GM19035 (cell line): ENCODE results near the gene TBXAS1.

Source experiments
- ATAC-seq: cut with Tn5 transposase; IDR thresholded peaks from one replicate; pipeline ENCODE4 v1.9.1; 2021; ENCODE audit not compliant: unreplicated experiment

The TBXAS1 gene

DNA sequence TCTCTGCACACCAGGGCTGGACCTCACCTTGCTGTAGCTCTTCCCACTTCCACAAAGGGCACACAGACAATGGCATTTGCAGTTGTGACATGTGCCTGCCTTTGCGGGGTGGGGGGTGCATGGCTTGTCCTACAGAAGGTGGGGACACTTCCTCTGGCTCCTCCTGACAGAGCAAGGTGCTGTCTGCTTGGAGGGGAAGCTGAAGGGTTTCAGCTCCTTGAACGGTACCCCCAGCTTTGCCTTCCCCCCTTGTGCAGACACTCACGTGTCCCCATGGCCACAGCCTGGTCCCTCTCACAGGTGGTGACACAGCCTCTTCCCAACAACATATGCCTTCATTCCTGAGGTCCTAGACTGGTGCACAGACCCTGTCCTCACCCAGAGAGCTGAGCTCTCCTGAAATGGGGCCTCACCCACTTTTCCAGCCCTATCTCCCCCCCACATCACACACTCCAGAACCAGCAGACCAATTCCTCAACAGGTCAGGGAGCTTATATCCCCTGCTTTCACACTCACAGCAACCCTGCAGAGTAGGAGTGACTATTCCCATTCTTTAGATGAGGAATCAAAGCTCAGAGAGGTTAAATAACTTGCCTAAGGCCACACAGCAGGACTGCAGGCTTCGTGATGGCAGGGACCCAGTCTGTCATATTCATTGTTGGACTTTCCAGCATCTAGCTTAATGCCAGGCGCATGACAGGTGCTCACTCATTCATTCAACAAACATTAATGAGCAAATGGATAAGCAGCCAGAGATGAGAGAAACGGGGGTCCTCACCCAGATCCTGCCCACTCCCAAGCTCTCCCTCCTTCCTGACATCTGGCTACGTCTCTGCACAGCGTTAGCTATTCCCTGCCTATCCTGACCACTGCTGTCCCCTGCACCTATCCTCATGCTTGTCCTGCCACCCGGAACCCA is 189.3 kb downstream of the TBXAS1 start:
- no peak for ATAC-seq

DNA sequence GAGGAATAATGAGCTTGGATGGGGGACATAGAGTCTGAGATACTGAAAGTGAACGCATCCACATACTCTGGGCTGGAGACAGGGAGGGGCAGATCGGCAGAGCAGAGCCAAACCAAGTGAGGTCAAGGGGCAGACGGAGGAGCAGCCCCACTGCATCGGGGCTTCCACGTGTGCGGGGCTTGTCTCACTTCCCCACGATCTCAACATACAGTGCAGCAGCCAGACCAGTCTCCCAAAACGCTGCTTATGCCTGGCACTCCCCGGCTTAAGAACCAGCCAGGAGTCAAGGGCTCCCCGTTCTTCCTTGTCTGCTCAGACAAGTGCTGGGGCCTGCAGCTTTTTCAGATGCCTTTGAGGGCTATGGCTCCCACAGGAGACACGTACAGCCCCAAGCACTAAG is 190.1 kb downstream of the TBXAS1 start:
- ATAC-seq: no peak

DNA sequence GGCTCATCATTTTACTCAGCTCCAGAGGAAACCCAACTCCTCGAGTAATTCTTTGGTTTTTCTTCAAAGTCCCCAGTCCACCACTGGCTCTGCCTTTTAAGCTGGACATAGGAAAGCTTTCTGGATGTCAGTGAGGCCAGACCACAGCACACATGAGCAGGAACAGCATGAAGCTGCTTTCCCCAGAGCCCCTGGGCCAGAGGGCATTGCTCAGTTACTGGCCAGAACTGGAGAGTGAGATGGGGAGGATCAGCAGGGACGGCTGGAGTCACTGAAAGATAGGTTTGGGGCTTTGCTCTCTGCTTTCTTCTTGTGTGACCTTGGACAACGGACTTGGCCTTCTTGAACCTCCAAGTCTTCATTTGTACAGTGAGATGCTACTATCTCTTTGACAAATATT is 190.5 kb downstream of the TBXAS1 start:
- ATAC-seq: no peak

DNA sequence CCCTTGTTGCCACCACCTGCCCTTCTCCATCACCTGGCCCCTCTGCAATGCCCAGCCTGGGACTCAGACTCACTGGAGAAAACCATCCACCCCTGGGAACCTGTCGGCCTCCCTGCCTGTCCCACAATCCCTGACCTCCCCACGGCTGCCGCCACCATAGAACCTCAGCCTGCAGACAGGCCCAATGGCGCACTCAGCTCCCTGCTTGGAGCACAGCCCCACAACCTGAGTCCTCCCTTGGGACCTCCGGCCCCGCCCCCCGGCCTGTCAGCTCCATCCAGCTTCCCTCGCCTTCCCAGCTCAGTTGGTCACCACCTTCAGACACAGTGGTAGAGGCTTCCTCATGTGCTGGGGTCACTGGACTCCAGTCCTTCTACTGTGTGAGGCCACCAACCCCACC is 192.5 kb downstream of the TBXAS1 start:
- no peak for ATAC-seq

DNA sequence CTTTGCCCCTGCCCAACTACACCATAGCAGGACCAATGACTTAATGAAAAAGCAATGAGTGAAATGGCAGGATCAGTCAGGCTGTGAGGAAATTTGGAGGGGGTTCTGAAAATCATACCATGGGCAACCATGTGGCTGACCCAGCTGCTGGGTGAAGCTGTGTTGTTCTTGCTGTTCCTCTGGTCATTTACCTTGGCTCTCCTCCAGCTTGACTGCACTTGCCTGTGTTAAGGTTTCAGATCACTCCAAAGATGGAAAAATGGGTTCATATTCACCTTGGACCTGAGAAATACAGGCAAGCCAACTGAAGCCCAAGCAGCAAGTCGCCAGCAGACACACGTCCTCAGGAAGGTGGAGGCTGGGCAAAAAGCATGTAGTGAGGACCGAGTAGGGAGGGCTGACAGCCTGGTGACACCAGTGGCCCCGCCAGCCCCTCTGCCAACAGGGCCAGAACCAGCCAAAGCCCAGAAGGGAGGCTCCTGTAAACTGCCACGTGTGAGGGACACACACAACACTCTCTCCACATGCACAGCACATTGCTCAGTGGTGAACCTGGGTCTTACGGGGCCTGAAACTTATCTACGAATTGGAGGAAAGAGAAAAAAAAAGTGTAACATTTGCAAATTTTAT is 193.6 kb downstream of the TBXAS1 start:
- ATAC-seq: no peak

DNA sequence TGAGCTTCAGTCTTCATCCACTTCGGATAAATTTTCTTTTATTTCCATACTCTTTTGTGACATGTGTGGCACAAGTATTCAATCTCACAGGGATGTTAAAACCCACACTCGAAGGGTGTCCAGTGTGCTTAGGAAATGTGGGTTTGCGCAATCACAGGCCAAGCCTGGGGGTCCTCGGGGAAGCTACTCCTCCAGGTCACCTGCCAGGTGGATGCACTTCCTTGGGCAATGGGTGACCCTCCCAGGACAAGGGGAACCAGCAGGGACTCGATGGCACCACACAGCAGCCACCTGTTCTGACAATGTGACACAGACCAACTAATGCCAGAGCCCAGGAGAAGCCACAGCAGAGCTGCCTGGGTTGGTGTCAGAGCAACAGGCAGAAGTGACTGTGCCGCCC is 194.7 kb downstream of the TBXAS1 start:
- ATAC-seq: no peak

DNA sequence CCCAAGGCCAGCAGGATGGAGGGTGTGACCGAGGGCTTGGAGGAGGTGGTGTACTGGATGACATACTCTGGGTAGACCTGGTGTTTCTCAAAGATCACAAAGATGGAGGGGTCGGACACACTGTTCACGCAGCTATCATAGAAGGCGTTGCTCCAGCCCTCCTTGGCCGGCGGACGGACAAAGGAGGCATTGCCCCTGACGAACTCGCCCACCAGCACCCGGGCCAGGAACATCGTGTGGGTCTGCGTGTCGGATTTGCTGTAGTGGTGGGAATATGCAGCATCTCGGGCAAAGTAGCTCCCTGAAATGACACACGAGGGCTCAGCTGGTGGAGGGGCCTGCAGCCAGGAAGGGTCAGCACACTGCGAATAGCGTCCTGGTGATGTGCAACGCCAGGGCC is 195.5 kb downstream of the TBXAS1 start:
- no peak for ATAC-seq

DNA sequence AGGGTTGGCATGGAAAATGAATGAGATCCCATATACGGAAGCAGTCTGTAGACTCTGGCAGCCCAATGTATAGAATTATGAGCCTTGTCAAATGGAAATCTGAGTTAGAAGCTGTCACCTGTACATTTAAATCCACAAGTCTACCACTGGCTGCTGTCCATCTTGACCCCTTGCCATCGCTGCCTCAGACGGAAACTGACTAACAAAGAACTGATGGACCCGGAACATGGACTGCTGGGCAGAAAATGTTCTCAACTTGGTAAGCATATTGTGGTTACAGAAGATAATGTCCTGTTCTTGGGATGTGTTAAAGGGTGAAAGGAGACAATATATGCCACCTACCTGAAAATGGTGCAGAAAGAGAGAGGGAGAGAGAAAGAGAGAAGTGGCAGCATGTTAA is 196.2 kb downstream of the TBXAS1 start:
- no peak for ATAC-seq

DNA sequence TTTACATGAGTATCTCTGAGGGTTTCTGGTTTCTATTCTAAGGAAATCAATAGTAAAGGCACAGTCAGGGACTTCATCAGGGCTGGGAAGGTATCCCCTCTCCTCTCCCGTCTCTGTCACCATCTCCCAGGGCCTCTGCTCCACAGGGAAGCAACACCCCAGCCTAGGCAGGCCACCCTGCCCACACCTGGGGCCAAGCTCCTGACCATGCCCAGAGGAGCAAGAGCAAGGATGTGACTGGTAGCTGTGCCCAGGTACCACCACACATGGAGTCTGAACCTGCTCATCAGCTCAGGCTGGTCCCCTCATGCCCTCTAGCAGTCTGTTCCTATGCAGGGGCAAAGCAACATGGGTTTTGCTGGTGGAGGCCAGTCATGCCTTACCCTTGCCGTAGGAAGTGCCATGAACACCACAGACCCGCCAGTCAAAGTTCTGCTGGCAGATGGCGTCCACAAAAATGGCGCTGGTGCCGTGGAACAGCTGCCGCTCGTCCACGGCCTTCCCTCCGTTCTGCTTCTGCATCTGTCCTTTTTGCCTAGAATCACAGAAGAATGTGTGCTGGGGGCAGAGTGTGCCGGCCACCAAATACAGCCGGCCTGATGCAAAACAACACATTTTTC is 196.9 kb downstream of the TBXAS1 start:
- no peak for ATAC-seq

DNA sequence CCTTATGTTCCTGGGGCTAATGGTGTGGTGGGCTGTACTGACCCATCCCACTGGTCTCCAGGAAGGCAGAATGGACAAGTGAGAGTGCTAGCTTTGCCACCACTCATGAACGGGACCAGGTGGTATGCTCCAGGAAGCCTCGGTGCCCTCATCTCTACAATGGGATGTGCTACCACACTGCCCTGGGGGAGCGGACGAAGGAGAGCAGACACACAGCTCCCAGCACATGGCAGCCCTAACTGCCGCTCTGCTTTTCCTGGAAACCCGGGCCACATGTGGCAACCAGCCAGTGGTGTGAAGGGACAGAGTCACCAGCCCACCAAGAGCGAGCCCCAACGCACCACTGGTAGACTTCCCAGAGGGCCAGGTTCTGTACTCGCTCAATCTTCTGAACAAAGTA is 197.9 kb downstream of the TBXAS1 start:
- no peak for ATAC-seq

DNA sequence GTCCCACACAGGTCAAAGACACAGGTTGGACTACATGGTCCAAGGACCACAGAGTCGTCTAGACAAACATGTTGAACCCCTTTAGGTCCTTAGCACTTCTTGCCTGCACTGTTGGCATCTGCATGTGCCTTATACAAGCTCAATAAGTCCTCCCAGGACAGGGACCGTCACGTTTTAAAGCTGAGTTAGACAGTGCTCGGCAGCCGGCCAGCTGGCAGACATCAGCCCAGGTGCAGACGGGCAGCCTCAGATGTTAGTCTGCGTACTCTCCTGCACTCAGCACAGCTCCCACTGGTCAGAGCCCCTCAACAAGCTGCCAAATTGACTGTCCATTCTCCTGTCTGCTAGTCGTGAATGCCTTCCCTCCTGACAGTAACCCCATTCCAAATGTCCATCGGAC is 198.8 kb downstream of the TBXAS1 start:
- no peak for ATAC-seq

DNA sequence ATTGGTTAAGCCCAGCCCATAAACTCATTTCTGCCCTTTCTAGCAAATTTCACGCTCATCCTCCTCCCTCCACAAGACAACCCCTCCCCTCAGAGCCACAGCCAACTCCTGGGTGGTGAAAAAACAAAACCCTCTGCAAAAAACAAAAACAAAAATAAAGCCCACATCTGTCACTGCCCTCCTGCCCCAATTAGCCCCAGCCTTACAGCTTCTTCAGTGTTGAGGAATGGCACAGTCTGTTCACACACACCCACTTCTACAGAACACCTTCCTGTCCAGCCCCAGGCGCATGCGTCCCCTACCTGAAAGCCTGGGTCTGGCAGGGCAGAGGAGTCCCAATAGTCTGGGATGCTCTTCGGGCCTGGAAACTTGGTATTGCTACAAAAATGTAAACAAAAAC is 199.2 kb downstream of the TBXAS1 start:
- ATAC-seq: no peak

DNA sequence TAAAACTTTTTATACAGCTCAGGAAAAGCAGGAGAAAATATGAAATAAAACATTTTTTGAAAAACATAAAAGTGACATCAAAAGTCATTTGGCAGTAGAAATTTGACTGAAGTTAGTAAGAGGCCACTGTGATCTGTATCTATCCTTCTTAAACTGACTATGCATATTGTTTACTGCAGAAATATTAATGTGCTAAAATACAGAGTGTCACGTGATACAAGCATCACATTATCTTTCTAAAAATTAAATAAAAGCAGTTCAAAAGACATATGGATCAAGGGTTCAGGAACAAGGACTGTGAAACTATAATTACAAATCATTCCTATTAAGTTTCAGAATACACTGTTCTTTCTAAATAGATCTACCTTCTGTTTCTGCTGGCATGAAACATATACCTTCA is 200.0 kb downstream of the TBXAS1 start:
- ATAC-seq: no peak

DNA sequence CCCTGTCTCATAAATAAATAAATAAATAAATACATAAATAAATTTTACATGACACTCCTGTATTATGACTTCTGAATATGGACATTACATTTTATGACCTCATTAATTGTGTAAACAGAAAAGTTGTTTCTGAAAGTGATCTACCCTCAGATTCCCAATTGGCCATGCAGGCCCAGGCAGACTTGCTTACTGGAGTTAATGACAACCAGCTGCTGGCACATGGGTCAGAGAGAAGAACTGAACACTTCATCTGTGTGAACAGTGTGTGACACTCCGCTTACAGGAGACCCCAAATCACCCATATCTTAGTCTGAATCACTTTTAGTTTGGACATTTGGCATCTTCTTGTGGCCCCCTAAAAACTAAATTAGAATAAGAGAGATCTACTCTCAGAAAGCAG is 202.3 kb downstream of the TBXAS1 start:
- ATAC-seq: no peak

DNA sequence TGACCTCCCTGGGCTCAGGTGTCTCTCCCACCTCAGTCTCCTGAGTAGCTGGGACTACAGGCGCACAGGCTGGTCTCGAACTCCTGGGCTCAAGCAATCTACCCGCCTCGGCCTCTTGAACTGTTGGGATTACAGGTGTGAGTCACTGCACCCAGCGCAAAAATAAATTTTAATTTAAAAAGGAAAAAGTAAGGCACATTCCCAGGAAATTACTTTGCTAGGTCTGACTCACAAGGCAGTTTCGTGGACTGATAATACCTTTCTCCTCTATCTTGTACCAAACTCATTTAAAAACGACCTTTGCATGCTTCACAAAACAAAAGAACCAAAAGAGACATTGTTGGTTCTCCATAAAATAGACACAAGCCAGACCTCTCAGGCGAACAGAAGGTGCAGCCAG is 204.0 kb downstream of the TBXAS1 start:
- ATAC-seq: no peak

DNA sequence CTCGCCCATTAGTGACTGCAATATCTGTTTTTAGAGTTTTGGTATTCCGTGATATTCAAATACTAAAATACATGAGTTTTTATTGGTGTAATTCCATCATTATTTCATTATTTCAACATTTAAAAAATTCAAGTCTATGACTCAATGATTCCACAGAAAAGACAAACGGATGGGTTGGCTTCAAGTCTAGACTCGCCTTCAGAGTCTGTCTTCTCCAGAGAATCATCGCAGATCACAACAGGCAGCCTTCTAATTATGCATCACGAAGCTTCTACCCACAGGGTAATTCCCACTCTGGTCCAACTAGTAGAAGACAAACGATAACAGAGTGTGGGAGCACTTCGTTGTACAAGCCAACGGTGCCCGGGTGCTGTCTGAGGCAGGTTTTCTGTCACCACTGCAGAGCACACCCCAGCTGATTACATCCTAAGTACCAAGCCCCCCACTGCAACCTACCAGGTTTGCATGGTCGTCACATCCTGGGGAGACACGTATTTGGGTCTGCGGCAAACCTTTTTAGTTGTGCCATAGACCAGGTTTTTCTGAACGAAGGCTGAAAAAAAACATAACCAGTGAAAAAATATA is 204.8 kb downstream of the TBXAS1 start:
- no peak for ATAC-seq

DNA sequence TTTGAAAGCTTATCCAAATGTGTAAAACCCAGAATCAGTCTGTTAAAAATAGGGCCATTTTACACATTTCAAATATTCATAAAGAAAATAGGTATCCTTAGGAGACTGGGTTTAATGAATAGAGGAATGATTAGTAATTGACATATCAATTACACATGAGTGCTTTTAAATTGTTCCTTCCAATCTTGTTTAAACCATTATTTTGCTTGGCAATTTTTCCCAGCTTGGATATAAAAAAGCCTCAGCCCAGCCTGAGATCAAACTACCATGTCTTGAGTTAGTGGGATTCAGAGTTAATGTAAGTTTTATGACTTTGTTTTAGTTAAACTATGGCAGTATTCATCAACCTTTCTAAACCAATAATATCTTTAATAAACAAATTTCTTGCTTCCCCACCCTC is 205.4 kb downstream of the TBXAS1 start:
- ATAC-seq: no peak

DNA sequence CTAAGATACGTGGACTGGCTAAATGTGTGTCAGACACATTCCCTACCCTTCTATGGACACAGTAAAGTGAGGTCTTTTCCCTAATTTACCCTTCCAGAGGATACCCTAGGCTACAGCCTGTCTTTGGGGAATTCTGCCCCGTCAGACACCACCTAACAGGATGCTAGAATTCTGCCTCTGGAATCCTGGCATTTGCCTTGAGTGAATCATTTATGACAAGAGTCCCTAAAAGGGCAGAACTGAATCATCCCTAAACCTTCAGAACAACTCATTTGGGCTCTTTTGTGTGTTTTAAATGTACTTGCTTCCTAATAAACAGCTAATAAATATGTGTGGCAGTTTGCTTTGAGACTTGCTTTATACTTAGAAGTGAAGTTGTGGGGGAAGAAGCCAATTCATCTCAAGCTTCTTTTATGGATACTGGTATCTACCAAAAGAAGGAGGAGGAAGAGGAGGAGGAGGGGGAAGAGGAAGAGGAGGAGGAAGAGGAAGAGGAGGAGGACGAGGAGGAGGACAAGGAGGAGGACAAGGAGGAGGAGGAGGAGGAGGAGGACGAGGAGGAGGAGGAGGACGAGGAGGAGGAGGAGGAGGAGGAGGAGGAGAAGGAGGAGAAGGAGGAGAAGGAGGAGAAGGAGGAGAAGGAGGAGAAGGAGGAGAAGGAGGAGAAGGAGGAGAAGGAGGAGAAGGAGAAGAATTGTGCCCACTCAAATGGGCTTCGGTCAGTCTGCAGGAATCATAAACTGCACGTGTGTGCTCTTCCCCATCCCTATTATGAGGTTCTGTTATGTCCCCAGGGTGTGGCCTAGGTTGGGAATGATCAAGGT is 206.5 kb downstream of the TBXAS1 start:
- ATAC-seq: no peak

DNA sequence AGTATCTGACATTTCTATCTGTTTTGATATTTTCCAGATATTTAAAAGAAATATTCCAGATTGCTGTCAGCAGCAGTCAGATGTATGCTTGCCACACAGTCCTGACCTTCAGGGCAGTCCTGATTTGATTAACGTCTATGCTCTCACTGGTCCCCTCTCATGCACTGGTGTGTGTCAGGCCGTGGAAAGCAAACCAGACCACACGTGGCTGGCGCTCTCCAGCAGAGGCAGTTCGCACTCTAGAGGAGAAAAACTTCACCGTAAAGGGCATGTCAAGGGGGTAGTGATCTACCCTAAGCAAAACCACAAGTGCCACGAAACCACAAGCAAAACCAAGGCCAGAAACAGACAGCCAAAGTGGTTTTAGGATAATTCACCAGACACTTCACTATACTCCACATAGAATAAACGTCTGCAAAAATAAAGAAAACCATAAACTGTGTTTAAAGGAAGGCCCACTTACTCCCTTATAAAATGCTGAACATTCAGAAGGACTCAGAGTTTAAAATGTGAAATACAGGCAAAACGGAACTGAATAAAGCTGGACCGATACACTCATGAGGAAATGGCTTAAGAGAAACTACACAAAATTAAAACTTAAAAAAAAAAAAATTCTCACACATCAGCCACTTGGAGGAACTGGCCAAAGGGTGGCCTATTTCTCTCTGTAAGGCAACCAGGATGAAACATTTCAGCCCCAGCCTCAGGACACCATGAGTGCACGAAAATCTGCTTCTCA is 207.3 kb downstream of the TBXAS1 start:
- ATAC-seq: no peak

DNA sequence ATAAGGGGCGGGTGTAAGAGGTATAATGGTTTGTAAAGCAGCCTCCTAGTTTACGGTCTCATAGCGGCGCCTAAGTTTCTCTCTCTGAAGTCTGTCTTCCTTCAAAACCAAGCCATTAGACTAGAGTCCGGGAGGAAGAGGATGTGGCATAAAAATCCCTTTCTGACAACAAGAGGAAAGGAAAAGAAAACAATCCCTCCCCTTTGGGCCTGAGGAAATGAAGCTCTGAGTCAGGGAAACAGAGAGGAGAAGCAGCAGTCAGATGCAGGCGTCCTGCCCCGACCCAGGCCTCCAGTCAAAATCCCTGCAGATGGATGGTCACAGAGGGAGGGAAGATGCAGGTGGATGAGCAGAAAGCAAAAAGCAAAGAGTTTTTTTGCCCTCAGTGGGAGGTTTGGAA is 210.0 kb downstream of the TBXAS1 start:
- no peak for ATAC-seq
